IPS-20b (cell line): ENCODE data around the gene NKX2-1.
"Not testable (repeated sequence)": the region's sequence is repeated elsewhere in the genome, so short reads cannot be mapped to it uniquely, and the experiment has no call there.

ENCODE experiments used
- H3K27ac ChIP-seq: one replicate; pipeline ENCODE4 v1.5.1; 2013; ENCODE audit warnings: low read length
- H3K27me3 ChIP-seq: 2 replicates; pipeline ENCODE4 v1.6.1; 2013; ENCODE audit warnings: mild to moderate bottlenecking, low read length, inconsistent platforms; ENCODE audit not compliant: insufficient read depth
- H3K36me3 ChIP-seq: 2 replicates; pipeline ENCODE4 v1.6.1; 2013; ENCODE audit warnings: low read depth, mild to moderate bottlenecking, inconsistent platforms, low read length, moderate library complexity; ENCODE audit not compliant: insufficient read depth
- H3K4me1 ChIP-seq: 2 replicates; pipeline ENCODE4 v1.6.1; 2013; ENCODE audit warnings: mild to moderate bottlenecking, control low read depth, inconsistent platforms, low read length, moderate library complexity; ENCODE audit not compliant: insufficient read depth
- H3K4me3 ChIP-seq: 2 replicates; pipeline ENCODE4 v1.5.1; 2013; ENCODE audit warnings: mild to moderate bottlenecking, low read length, inconsistent platforms
- H3K9ac ChIP-seq: 2 replicates; pipeline ENCODE4 v1.6.1; 2013; ENCODE audit warnings: low read depth, mild to moderate bottlenecking, inconsistent platforms, low read length, moderate library complexity
- H3K9me3 ChIP-seq: 2 replicates; pipeline ENCODE4 v1.6.1; 2013; ENCODE audit warnings: mild to moderate bottlenecking, low read depth, low read length, inconsistent platforms; ENCODE audit not compliant: insufficient read depth

NKX2-1 gene

GRCh38 chr14:36498938-36499337, 21.1 kb downstream of the NKX2-1 start:
- H3K4me1 ChIP-seq = peaks cover 13% of the 10 kb centered on the region
- peaks cover 100% of the 10 kb centered on the region for H3K27me3 ChIP-seq
- H3K36me3 ChIP-seq = no peaks in the 10 kb centered on the region
- no peaks in the 10 kb centered on the region; the same call in 1 of the 2 replicates for H3K9me3 ChIP-seq
- no peak overlapping the region for H3K27ac ChIP-seq
- no peak overlapping the region for H3K9ac ChIP-seq
- no peak overlapping the region for H3K4me3 ChIP-seq

GRCh38 chr14:36496346-36496745, 23.7 kb downstream of the NKX2-1 start:
- Histone ChIP-seq H3K27ac (no peak overlapping the region), H3K27me3 (peaks cover 100% of the 10 kb centered on the region), H3K4me1 (peaks cover 7% of the 10 kb centered on the region), H3K9me3 (no peaks in the 10 kb centered on the region), H3K9ac (no peak overlapping the region), H3K4me3 (no peak overlapping the region), H3K36me3 (no peaks in the 10 kb centered on the region)

- no peak overlapping the region for H3K27ac ChIP-seq
- no peak overlapping the region for H3K9ac ChIP-seq
- H3K9me3 ChIP-seq = no peaks in the 10 kb centered on the region
- no peak overlapping the region for H3K4me3 ChIP-seq
- H3K36me3 ChIP-seq = no peaks in the 10 kb centered on the region
- peaks cover 100% of the 10 kb centered on the region for H3K27me3 ChIP-seq
- H3K4me1 ChIP-seq = peaks cover 7% of the 10 kb centered on the region
These were observed 24.4 kb downstream of the NKX2-1 start for GRCh38 chr14:36495666-36496065.

GRCh38 chr14:36493761-36494160, 26.3 kb downstream of the NKX2-1 start:
- Histone ChIP-seq H3K4me1 (peaks cover 7% of the 10 kb centered on the region), H3K4me3 (no peak overlapping the region), H3K27ac (no peak overlapping the region), H3K36me3 (no peaks in the 10 kb centered on the region), H3K9ac (no peak overlapping the region), H3K27me3 (peaks cover 95% of the 10 kb centered on the region), H3K9me3 (no peaks in the 10 kb centered on the region)

- Histone ChIP-seq H3K27me3 (peaks cover 84% of the 10 kb centered on the region), H3K9ac (no peak overlapping the region)
These were observed 34.3 kb downstream of the NKX2-1 start for GRCh38 chr14:36485773-36486172.

GRCh38 chr14:36479344-36479743, 40.7 kb downstream of the NKX2-1 start:
- H3K27me3 ChIP-seq = peaks cover 56% of the 10 kb centered on the region
- H3K9ac ChIP-seq = no peak overlapping the region
- H3K9me3 ChIP-seq = no peaks in the 10 kb centered on the region
- H3K4me1 ChIP-seq = no peaks in the 10 kb centered on the region
- H3K27ac ChIP-seq = no peak overlapping the region
- H3K4me3 ChIP-seq = no peak overlapping the region
- H3K36me3 ChIP-seq = no peaks in the 10 kb centered on the region

More at GRCh38 chr14:36485773-36486172, 34.3 kb downstream of the NKX2-1 start:
- Histone ChIP-seq H3K27ac (no peak overlapping the region), H3K4me3 (no peak overlapping the region), H3K4me1 (no peaks in the 10 kb centered on the region), H3K36me3 (no peaks in the 10 kb centered on the region), H3K9me3 (no peaks in the 10 kb centered on the region)

- H3K36me3 ChIP-seq = no peaks in the 10 kb centered on the region
- H3K9ac ChIP-seq = no peak overlapping the region
- no peak overlapping the region for H3K4me3 ChIP-seq
- peaks cover 51% of the 10 kb centered on the region for H3K27me3 ChIP-seq
- H3K9me3 ChIP-seq = no peaks in the 10 kb centered on the region
- no peaks in the 10 kb centered on the region for H3K4me1 ChIP-seq
- H3K27ac ChIP-seq = no peak overlapping the region
These were observed 41.2 kb downstream of the NKX2-1 start for GRCh38 chr14:36478782-36479181.

GRCh38 chr14:36477266-36477665, 42.8 kb downstream of the NKX2-1 start:
- H3K9ac ChIP-seq = no peak overlapping the region
- no peak overlapping the region for H3K4me3 ChIP-seq
- no peaks in the 10 kb centered on the region for H3K36me3 ChIP-seq
- H3K4me1 ChIP-seq = no peaks in the 10 kb centered on the region
- H3K27me3 ChIP-seq = peaks cover 43% of the 10 kb centered on the region
- no peaks in the 10 kb centered on the region for H3K9me3 ChIP-seq
- no peak overlapping the region for H3K27ac ChIP-seq

- H3K4me3 ChIP-seq, H3K9ac ChIP-seq, H3K9me3 ChIP-seq, H3K27ac ChIP-seq, H3K36me3 ChIP-seq, H3K4me1 ChIP-seq: not testable (repeated sequence)
- peaks cover 34% of the 10 kb centered on the region for H3K27me3 ChIP-seq
These were observed 44.0 kb downstream of the NKX2-1 start for GRCh38 chr14:36476061-36476460.

GRCh38 chr14:36474593-36474992, 45.4 kb downstream of the NKX2-1 start:
- Histone ChIP-seq H3K4me3 (no peak overlapping the region), H3K36me3 (no peaks in the 10 kb centered on the region)

GRCh38 chr14:36471431-36471830, 48.6 kb downstream of the NKX2-1 start:
- Histone ChIP-seq H3K4me3 (no peak overlapping the region), H3K36me3 (no peaks in the 10 kb centered on the region), H3K27me3 (peaks cover 25% of the 10 kb centered on the region; the same call in 1 of the 2 replicates), H3K9ac (no peak overlapping the region), H3K27ac (no peak overlapping the region), H3K9me3 (no peaks in the 10 kb centered on the region), H3K4me1 (no peaks in the 10 kb centered on the region)

More at GRCh38 chr14:36474593-36474992, 45.4 kb downstream of the NKX2-1 start:
- Histone ChIP-seq H3K4me1 (no peaks in the 10 kb centered on the region), H3K9me3 (no peaks in the 10 kb centered on the region), H3K9ac (no peak overlapping the region), H3K27me3 (peaks cover 25% of the 10 kb centered on the region), H3K27ac (no peak overlapping the region)

GRCh38 chr14:36467332-36467731, 52.7 kb downstream of the NKX2-1 start:
- Histone ChIP-seq H3K4me3 (no peak overlapping the region), H3K4me1 (no peaks in the 10 kb centered on the region), H3K9ac (no peak overlapping the region), H3K27ac (no peak overlapping the region), H3K36me3 (no peaks in the 10 kb centered on the region), H3K27me3 (peaks cover 23% of the 10 kb centered on the region; the same call in 1 of the 2 replicates), H3K9me3 (no peaks in the 10 kb centered on the region)
